DMS79 treated with DMSO at 0.1 percent for 48 hours (cell line): ENCODE results near the gene USP11.
A peak's percentile ranks its signal among the peaks of the same experiment; 100 is the strongest.
"Not testable (repeated sequence)": the region's sequence is repeated elsewhere in the genome, so short reads cannot be mapped to it uniquely, and the experiment has no call there.

ENCODE experiments used
- DNase-seq: peaks from one replicate; lab custom pipeline; 2025; lab: John Stamatoyannopoulos, UW

Gene USP11

DNA sequence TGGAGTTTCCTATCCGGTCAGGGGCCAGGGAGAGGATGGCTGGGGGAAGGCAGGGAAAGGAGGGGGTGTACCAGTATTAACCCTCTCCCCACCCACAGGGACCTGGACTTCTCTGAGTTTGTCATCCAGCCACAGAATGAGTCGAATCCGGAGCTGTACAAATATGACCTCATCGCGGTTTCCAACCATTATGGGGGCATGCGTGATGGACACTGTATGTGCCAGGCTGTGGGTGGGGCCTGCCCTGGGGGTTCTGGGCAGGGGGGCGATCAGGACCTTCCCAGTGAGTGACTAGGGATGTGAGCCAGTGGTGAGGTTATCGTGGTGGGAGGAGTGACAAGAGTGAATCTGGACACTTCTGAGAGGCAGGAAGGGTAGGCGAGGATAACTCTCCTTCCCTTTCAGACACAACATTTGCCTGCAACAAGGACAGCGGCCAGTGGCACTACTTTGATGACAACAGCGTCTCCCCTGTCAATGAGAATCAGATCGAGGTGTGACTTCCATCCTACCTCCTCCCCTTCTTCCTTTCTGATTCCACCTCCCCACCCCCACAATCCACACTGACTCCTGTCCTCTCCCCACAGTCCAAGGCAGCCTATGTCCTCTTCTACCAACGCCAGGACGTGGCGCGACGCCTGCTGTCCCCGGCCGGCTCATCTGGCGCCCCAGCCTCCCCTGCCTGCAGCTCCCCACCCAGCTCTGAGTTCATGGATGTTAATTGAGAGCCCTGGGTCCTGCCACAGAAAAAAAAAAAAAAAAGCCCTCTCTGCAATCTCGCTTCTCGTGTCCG, 14.6 kb downstream of the USP11 start:
- DNase-seq = no peak

DNA sequence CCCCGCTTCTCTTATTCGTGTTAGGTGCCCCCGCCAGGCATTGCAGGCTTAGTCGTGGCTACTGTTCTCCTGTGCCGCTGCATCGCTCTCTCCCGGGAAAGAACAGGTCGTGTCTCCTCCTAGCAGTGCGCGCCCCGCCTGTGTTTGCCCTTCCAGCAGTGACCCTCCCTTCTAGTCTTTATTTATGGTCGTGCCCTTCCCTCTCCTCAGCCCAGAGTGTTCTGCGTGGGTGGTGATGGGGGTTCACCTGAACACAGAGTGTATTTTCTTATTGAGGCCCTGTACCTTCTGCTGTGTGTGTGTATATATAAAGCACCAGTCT, 15.2 kb downstream of the USP11 start:
- no peak for DNase-seq

DNA sequence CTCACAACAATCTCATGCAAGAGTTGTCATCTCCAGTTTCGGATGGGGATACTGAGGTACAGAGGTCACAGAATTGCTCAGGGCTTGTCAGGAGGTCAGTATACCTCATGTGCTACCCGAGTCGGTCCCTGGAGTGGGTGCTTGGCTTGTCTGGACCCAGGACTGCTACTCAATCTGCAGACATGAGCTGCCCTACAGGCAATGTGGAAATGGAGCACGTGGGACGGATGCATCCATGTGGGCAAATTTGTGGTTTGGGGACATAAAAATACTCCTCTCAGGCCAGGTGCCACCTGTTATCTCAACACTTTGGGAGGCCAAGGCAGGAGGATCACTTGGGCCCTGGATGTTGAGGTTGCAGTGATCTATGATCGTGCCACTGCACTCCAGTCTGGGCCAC, 15.8 kb downstream of the USP11 start:
- DNase-seq = no peak

DNA sequence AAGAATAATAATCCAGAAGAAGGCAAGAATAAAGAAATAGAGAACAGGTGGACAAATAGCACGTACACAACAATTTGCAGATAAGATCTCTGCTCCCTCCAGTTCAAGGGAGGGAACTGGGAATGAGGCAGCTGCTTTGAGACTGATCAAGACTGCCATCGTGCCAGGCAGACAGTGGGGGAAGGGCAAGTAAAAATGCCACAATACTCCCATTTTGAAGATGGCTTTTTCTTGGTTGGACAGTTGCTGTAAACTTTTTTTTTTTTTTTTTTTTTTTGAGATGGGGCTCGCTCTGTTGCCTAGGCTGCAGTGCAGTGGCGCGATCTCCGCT, 17.2 kb downstream of the USP11 start:
- DNase-seq = no peak

DNA sequence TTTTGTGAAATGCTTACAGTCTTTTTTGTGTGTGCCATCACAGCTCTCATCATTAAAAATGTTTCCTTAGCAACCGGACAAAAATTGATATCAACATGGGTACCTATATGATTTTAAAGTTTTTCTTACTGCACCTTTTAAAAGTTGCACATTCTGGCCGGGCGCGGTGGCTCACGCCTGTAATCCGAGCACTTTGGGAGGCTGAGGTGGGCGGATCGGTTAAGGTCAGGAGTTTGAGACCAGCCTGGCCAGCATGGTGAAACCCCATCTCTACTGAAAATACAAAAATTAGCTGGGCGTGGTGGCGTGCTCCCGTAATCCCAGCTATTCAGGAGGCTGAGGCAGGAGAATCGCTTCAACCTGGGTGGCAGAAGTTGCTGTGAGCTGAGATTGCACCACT, 24.8 kb downstream of the USP11 start:
- DNase-seq = not testable (repeated sequence)

DNA sequence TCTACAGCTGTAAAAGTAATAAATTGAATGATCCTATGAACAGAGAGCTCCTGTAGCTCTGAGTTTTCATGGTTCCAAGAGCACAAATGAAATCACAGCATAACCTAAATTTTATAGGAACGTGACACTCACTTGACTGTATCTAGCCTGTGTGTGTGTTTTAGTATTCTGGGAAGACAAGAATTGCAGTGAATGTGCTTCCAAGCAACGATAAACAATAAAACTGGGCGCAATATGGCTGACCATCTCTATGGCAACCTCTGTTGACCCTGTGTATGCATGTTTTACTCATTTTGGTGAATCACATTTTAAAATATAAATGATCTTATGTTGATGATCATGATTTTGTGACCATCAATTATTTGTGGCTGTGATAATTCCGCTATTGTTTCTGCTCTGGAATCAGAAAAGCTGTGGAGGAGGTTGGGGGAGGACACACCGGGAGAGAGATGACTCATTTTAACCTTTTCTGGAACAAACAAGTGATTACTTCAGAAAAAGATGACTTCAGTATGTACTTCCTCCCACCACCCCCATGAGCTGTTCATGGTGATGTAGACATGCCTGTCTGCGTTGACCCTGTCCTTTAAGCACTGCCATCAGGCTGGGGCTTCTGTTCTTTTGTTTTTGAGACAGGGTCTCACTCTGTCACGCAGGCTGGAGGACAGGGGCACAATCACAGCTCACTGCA, 31.8 kb downstream of the USP11 start:
- DNase-seq = no peak

DNA sequence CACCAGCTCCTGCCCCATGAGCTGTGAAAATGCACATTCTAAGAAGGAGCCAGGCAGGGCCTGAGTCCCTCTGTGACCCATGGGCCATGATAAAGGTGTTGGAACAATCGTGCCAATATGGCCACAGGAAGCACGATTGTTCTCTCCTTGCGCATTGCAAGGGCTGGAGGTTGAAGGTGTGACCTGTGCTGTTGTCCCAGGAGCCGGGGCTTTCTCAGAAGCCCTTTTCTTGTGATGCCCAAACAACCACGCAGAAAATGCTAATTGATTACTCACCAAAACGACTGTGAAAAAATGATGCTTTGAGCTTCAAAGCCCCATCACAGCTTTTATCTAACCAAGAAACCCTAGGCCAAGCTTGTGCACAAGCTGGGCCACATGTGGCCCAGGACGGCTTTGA, 33.8 kb downstream of the USP11 start:
- DNase-seq = no peak

DNA sequence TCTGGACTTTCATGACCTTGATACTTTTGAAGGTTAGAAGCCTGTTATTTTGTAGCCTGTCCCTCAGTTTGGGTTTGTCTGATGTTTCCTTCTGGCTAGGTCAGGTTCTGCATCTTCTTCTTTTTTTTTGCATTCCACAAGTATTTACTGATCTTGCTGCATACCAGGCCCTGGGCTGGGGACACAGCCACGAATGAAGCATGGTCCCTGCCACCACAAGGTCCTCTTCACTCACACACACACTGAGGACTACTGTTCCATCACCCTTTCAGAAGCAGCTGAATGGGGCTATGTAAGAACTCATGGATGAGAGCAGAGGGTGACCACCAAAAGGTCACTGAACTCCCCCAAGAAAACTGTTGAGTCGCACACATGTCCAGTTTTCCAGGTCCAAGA, 39.2 kb downstream of the USP11 start:
- DNase-seq = no peak

DNA sequence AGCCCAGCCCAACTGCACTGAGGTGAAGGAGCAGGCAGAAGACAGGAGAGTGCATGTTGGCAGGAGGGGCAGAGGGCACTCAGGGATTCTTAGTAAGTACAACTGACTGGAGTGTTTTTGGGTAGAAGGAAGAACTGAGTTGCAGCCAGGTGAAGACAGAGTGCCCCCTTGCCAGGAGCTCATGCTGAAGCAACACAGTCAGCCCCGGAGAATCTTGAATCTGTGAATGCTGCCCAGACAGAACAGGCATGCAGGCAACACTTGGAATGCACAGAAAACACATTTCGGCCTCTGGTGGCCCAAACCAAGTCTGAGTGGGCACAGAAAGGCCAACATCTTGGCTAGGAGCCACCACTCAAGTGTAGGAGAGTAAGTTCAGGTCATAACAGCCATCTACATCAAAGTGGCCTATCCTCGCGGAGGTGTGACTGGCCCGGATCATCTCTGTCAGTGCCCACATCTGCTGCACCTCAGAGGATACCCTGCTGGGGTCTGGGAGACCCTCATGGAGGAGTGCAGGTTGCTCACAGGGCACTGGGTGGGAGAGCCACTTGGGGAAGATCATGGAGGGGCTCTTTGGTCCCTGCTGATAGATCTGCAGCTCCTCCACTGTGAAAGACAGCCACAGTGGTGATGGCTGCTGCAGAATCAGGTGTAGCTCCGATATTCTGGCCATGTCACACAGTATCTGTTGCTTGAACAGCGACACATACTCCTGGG, 40.4 kb downstream of the USP11 start:
- DNase-seq = no peak

DNA sequence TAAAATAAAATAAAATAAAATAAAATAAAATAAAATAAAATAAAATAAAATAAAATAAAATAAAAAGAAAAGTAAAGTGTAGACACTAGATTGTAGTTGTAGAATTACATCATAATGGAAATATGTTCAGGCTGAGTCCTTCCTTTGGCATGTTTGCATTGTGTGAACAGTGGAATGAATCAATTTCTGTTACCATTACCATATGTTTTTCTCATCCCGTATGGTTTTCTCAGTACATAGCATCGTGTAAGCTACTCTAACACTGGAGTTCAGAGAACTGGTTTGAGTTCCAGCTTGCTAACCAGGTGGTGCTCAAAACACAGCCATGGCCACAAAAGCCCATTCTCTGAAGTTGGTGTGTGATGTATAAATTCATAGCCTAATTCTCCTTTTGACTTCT, 45.9 kb downstream of the USP11 start:
- no peak for DNase-seq

DNA sequence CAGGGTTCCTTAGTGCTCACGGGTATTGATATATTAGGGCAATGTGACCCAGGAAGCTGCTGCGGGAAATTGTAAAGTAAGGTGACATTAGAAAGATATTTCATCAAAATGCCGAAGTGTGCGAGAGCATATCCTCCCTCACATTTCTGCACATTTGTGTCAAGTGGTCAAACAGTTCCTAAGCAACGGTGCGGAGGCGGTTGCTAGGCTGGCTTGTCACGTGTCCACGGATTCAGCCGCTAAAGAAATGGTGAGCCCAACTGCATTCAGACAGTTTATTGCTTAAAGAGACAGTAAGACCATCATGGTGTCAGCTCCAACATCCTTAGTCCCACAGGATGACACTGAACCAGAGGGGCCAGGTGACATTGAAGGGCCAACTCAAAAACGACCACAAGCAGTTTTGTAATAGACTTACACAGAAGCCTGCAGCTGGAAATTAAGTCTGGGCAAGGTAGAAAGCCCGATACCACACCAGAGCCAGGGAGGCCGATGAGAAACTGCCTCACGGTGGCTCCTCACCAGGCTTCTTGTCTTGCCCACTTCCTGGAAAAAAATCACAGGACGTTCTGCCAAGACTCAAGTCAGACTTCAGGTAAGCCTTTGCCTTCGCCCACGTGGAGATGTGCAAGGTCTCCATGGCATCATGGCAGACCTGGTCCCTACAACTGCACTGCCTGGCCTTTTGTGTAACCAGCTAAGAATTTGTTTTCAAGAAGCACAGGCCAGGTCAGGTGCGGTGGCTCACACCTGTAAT, 50.4 kb downstream of the USP11 start:
- DNase-seq = peak; percentile 27

DNA sequence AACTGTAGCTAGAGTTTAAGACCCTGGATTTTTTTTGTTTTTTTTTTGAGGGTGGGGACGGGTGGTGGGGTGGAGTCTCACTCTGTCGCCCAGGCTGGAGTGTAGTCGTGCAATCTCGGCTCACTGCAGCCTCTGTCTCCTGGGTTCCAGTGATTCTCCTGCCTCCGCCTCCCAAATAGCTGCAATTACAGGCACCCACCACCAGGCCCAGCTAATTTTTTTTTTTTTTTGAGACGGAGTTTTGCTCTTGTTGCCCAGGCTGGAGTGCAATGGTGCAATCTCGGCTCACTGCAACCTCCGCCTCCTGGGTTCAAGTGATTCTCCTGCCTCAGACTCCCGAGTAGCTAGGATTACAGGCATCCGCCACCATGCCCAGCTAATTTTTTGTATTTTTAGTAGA, 51.8 kb downstream of the USP11 start:
- not testable (repeated sequence) for DNase-seq

DNA sequence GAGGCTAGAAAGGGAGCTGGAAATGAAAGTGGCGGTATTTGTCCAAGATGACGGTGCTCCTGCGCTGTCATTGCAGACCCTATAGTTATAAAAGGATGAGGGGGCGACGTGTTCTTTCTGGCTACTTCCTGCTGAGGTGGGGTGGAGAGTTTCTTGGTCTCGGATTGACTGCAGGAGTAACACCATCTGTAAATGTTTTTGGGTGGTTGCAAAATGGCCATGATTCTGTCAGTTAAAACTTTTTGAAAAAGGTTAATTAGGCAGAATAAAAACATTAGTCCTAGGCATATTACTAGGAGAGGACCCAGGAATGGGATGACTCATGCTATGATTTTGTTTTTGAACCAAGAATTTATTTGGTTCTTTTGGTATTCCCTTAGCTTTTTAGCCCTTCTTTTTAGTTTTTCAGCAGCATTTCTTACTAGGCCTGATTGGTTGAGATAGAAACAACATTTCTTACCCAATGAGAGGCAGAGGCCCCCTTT, 53.1 kb downstream of the USP11 start:
- no peak for DNase-seq

DNA sequence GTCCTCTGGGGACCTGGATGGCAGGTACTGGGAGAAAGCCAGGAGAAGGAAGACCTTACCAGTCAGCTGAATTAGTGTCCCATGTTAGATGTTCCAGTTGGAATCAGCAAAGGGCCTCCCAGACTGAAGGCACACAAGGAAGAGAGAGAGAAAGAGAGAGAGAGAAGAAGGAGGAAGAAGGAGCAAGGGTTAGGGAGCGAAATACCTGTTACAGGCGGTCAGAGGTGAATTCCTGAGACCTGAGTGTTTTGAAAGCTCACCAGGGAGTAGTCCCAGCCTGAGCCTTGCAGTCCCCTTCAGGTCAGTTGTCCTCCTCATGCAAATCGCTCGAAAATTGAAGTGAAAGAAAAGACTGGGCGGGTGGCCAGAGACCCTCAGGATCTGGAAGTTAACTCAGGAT, 60.3 kb downstream of the USP11 start:
- DNase-seq = no peak

DNA sequence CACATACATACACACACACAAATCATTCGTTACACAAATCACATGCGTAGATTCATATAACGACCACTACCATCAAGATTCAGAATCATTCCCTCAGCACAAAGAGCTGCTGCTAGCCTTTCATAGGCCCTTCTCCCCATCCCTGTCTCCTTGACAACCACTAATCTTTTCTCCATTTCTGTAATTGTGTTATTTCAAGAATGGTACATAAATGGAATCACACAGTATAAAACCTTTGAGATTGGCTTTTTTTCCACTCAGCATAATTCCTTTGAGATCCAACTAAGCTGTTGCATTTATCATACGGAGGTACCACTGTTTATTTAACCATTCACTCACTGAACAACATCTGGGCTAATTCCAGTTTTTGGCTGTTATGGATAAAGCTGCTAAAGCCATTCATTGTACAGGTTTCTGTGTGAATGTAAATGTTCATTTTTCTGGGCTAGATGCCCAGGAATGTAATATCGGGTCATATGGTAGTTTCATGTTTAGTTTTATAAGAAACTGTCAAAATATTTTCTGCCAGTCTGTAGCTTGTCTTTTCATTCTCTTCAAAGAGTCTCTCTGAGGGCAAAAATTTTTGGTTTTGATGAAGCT, 64.1 kb downstream of the USP11 start:
- no peak for DNase-seq

DNA sequence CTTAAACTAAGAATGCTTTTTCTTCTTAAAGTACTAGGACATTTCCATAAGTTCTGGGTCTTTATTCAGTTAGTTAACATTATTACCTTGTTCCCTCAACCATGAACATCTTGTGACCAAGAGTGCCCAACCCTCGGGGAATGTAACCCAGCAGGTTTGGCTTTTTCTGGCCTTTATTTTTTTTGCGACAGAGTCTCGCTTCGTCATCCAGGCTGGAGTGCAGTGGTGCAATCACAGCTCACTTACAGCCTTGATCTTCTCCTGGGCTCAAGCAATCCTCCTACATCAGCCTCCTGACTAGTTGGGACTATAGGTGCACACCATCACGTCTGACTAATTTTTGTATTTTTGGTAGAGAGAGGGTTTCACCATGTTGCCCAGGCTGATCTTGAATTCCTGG, 65.1 kb downstream of the USP11 start:
- no peak for DNase-seq
